Mesendoderm (in vitro differentiated cells): ENCODE data around the gene KCP.

ENCODE experiments used
- DNase-seq: peaks from one replicate; pipeline ENCODE4 v3.0.0; 2013
- H2AK5ac ChIP-seq: 2 replicates; pipeline ENCODE4 v1.6.1; 2013; ENCODE audit warnings: low read length, inconsistent platforms
- H2BK120ac ChIP-seq: 2 replicates; pipeline ENCODE4 v1.6.1; 2013; ENCODE audit warnings: low read depth, mild to moderate bottlenecking, low read length, moderate library complexity, mixed read lengths
- H2BK15ac ChIP-seq: replicated peaks from 2 replicates; pipeline ENCODE4 v1.6.1; 2013; ENCODE audit warnings: low read depth, mild to moderate bottlenecking, moderate library complexity
- H2BK5ac ChIP-seq: 2 replicates; pipeline ENCODE4 v1.6.1; 2013; ENCODE audit warnings: low read length, inconsistent platforms
- H3K18ac ChIP-seq: 2 replicates; pipeline ENCODE4 v1.6.1; 2013; ENCODE audit warnings: mild to moderate bottlenecking, low read length, mixed read lengths
- H3K23ac ChIP-seq: one replicate; pipeline ENCODE4 v1.6.1; 2013; ENCODE audit warnings: low read length
- H3K27ac ChIP-seq: 2 replicates; pipeline ENCODE4 v1.5.1; 2013; ENCODE audit warnings: low read depth, mild to moderate bottlenecking, inconsistent platforms, low read length, moderate library complexity
- H3K27me3 ChIP-seq: 2 replicates; pipeline ENCODE4 v1.6.1; 2013; ENCODE audit warnings: low read length, control low read depth, mild to moderate bottlenecking, inconsistent platforms; ENCODE audit not compliant: insufficient read depth, poor library complexity
- H3K36me3 ChIP-seq: 2 replicates; pipeline ENCODE4 v1.6.1; 2013; ENCODE audit warnings: low read length, inconsistent platforms; ENCODE audit not compliant: control insufficient read depth, insufficient read depth
- H3K4ac ChIP-seq: one replicate; pipeline ENCODE4 v1.6.1; 2013; ENCODE audit warnings: low read depth, mild to moderate bottlenecking, low read length, moderate library complexity
- H3K4me1 ChIP-seq: 2 replicates; pipeline ENCODE4 v1.6.1; 2013; ENCODE audit warnings: low read depth, low read length, inconsistent platforms; ENCODE audit not compliant: control insufficient read depth
- H3K4me2 ChIP-seq: 2 replicates; pipeline ENCODE4 v1.6.1; 2013; ENCODE audit warnings: low read length
- H3K4me3 ChIP-seq: 2 replicates; pipeline ENCODE4 v1.5.1; 2013; ENCODE audit warnings: mild to moderate bottlenecking, low read length
- H3K56ac ChIP-seq: one replicate; pipeline ENCODE4 v1.6.1; 2013; ENCODE audit warnings: low read length
- H3K79me1 ChIP-seq: 2 replicates; pipeline ENCODE4 v1.6.1; 2013; ENCODE audit warnings: low read length, inconsistent platforms
- H3K79me2 ChIP-seq: 2 replicates; pipeline ENCODE4 v1.6.1; 2013; ENCODE audit warnings: mild to moderate bottlenecking, low read length; ENCODE audit not compliant: control insufficient read depth, insufficient read depth
- H3K9ac ChIP-seq: 2 replicates; pipeline ENCODE4 v1.6.1; 2013; ENCODE audit warnings: low read length, inconsistent platforms
- H4K5ac ChIP-seq: one replicate; pipeline ENCODE4 v1.6.1; 2013; ENCODE audit warnings: low read length
- H4K8ac ChIP-seq: one replicate; pipeline ENCODE4 v1.6.1; 2013; ENCODE audit warnings: low read depth, mild to moderate bottlenecking, control low read depth, low read length, moderate library complexity
- WGBS: extraction: QIAGEN DNeasy Blood & Tissue Kit; methylation state at CpG from one replicate; pipeline ENCODE4 v1.1.7; 2013; ENCODE audit warnings: low lambda C conversion rate, missing lambda C conversion rate; ENCODE audit not compliant: insufficient coverage; ENCODE audit errors: extremely low coverage; 5-methylcytosine and 5-hydroxymethylcytosine counted together

Gene KCP

DNA sequence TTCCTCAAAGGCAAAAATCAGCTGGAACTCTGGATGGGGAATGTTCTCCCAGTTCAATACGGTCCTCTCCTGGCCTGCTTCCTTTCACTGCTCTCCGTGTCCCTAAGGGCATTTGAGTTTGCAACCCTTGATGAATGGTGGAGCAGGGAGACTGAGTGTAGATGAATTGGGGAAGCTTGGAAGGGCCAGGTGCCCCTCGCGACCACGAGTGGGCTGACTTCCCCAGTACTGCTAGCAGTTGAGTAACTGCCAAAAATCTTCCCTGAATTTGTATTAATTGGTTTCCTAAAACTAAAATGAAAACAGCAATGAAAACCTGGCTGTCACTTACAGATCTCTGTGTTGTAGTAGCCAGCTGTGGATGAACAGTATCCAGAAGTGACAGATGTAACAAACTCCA, 40.8 kb upstream of the KCP start:
- WGBS: no CpG with 5 or more reads among the region's 5 CpGs
- Histone ChIP-seq H3K4ac (no peak overlapping the region), H3K27ac (no peak overlapping the region), H4K8ac (no peak overlapping the region), H3K36me3 (peaks cover 6% of the 10 kb centered on the region), H3K4me2 (no peak overlapping the region), H2BK15ac (no peak overlapping the region), H3K9ac (no peak overlapping the region), H3K4me1 (no peaks in the 10 kb centered on the region), H3K4me3 (no peak overlapping the region), H3K27me3 (no peaks in the 10 kb centered on the region), H4K5ac (no peak overlapping the region), H3K18ac (no peak overlapping the region), H3K23ac (no peak overlapping the region), H3K79me2 (no peaks in the 10 kb centered on the region), H3K56ac (no peak overlapping the region), H3K79me1 (no peaks in the 10 kb centered on the region), H2AK5ac (no peak overlapping the region), H2BK5ac (no peak overlapping the region), H2BK120ac (no peak overlapping the region)
- DNase-seq: no peak

GRCh38 chr7:128948976-128949760, 38.7 kb upstream of the KCP start:
- H4K5ac ChIP-seq: no peak overlapping the region
- H3K56ac ChIP-seq: no peak overlapping the region
- H3K18ac ChIP-seq: no peak overlapping the region
- no peak overlapping the region for H3K4ac ChIP-seq
- H3K79me2 ChIP-seq: no peaks in the 10 kb centered on the region
- H2BK120ac ChIP-seq: no peak overlapping the region
- no peaks in the 10 kb centered on the region for H3K27me3 ChIP-seq
- WGBS: no CpG with 5 or more reads among the region's 4 CpGs
- no peak for DNase-seq
- no peaks in the 10 kb centered on the region for H3K79me1 ChIP-seq
- H3K4me2 ChIP-seq: no peak overlapping the region
- no peak overlapping the region for H2BK5ac ChIP-seq
- no peak overlapping the region for H4K8ac ChIP-seq
- no peak overlapping the region for H3K4me3 ChIP-seq
- no peaks in the 10 kb centered on the region for H3K4me1 ChIP-seq
- no peak overlapping the region for H3K23ac ChIP-seq
- H2AK5ac ChIP-seq: no peak overlapping the region
- H2BK15ac ChIP-seq: no peak overlapping the region
- H3K27ac ChIP-seq: no peak overlapping the region
- H3K9ac ChIP-seq: no peak overlapping the region
- H3K36me3 ChIP-seq: peaks cover 1% of the 10 kb centered on the region

DNA sequence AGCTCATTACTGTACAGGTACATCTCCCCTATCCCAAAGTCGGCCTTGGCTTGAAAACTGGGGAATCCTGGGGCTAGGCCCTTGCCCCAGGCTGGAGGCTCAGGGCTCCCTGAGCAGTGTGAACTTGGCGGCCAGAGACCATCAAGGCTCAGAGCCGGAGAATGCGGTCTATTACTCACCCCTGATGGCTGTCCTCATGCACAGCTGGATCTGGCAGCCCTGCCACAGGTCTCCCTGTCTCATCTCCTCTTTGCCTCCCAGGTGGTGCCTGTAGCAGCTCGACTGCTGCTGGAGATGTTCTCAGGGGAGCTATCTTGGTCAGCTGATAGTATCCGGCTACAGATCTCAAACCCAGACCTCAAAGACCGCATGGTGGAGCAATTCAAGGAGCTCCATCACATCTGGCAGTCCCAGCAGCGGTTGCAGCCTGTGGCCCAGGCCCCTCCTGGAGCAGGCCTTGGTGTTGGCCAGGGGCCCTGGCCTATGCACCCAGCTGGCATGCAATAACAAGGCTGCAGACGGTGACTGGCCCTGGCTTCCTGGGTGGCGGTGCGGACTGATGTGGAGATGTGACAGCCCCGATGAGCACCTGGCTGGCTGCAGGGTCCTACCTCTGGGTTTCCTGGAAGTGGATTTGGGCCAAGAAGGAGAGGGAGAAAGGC, 37.9 kb upstream of the KCP start:
- DNase-seq: no peak

DNA sequence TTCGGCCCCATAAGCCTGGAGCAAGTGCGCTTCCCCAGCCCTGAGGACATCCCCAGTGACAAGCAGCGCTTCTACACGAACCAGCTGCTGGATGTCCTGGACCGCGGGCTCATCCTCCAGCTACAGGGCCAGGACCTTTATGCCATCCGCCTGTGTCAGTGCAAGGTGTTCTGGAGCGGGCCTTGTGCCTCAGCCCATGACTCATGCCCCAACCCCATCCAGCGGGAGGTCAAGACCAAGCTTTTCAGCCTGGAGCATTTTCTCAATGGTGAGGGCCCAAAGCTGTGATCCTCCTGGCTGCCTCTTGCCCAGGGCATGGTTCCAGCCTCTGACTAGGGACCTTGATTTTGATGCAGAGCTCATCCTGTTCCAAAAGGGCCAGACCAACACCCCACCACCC, 37.3 kb upstream of the KCP start:
- DNase-seq: no peak
- H3K56ac ChIP-seq: no peak overlapping the region
- H3K4me1 ChIP-seq: no peaks in the 10 kb centered on the region
- no CpG with 5 or more reads among the region's 9 CpGs for WGBS
- no peak overlapping the region for H3K27ac ChIP-seq
- H3K4ac ChIP-seq: no peak overlapping the region
- no peak overlapping the region for H3K9ac ChIP-seq
- H3K79me2 ChIP-seq: no peaks in the 10 kb centered on the region
- H2BK5ac ChIP-seq: no peak overlapping the region
- no peaks in the 10 kb centered on the region for H3K36me3 ChIP-seq
- no peak overlapping the region for H3K18ac ChIP-seq
- H4K5ac ChIP-seq: no peak overlapping the region
- H3K4me3 ChIP-seq: no peak overlapping the region
- H3K4me2 ChIP-seq: no peak overlapping the region
- H3K27me3 ChIP-seq: no peaks in the 10 kb centered on the region
- H3K23ac ChIP-seq: no peak overlapping the region
- no peak overlapping the region for H2BK120ac ChIP-seq
- no peaks in the 10 kb centered on the region for H3K79me1 ChIP-seq
- H2AK5ac ChIP-seq: no peak overlapping the region
- no peak overlapping the region for H4K8ac ChIP-seq
- H2BK15ac ChIP-seq: no peak overlapping the region

More for the DNA sequence above, 37.9 kb upstream of the KCP start:
- no peaks in the 10 kb centered on the region for H3K27me3 ChIP-seq
- no peak overlapping the region for H2BK15ac ChIP-seq
- H4K5ac ChIP-seq: no peak overlapping the region
- WGBS: no CpG with 5 or more reads among the region's 12 CpGs
- no peak overlapping the region for H3K4me2 ChIP-seq
- no peak overlapping the region for H3K23ac ChIP-seq
- no peak overlapping the region for H3K18ac ChIP-seq
- no peaks in the 10 kb centered on the region for H3K79me2 ChIP-seq
- no peak overlapping the region for H3K4ac ChIP-seq
- no peak overlapping the region for H3K9ac ChIP-seq
- no peaks in the 10 kb centered on the region for H3K4me1 ChIP-seq
- no peak overlapping the region for H3K56ac ChIP-seq
- H3K79me1 ChIP-seq: no peaks in the 10 kb centered on the region
- H3K4me3 ChIP-seq: no peak overlapping the region
- no peak overlapping the region for H2AK5ac ChIP-seq
- no peak overlapping the region for H4K8ac ChIP-seq
- no peak overlapping the region for H2BK5ac ChIP-seq
- H3K36me3 ChIP-seq: peaks cover 1% of the 10 kb centered on the region
- H3K27ac ChIP-seq: no peak overlapping the region
- no peak overlapping the region for H2BK120ac ChIP-seq

GRCh38 chr7:128946936-128947830, 36.7 kb upstream of the KCP start:
- no peak overlapping the region for H2AK5ac ChIP-seq
- H3K4me1 ChIP-seq: no peaks in the 10 kb centered on the region
- DNase-seq: peak; percentile 42
- no peak overlapping the region for H3K9ac ChIP-seq
- no peaks in the 10 kb centered on the region for H3K79me1 ChIP-seq
- no peak overlapping the region for H4K8ac ChIP-seq
- H3K27ac ChIP-seq: no peak overlapping the region
- no peak overlapping the region for H3K23ac ChIP-seq
- H3K27me3 ChIP-seq: no peaks in the 10 kb centered on the region
- H3K4ac ChIP-seq: no peak overlapping the region
- no peak overlapping the region for H3K56ac ChIP-seq
- H3K36me3 ChIP-seq: no peaks in the 10 kb centered on the region
- WGBS: no CpG with 5 or more reads among the region's 22 CpGs
- H3K18ac ChIP-seq: no peak overlapping the region
- H2BK5ac ChIP-seq: no peak overlapping the region
- no peak overlapping the region for H3K4me2 ChIP-seq
- no peak overlapping the region for H4K5ac ChIP-seq
- no peak overlapping the region for H2BK15ac ChIP-seq
- no peak overlapping the region for H2BK120ac ChIP-seq
- H3K79me2 ChIP-seq: no peaks in the 10 kb centered on the region
- H3K4me3 ChIP-seq: no peak overlapping the region
